Measurements from ENCODE around the gene AACS. TPM values are rescaled to one million over a fixed set of nuclear protein-coding genes. Genes with fewer than 3 reads are reported as not detected.
"Not testable (repeated sequence)": the region's sequence is repeated elsewhere in the genome, so short reads cannot be mapped to it uniquely, and the experiment has no call there.

AACS gene
- total RNA-seq, 2 experiments from 2014 or later, result 25.4 to 25.5 TPM

GRCh38 chr12:125100551-125101434 is 35.6 kb downstream of the AACS start:
- Mint-ChIP-seq H3K27ac (no peak overlapping the region), H3K9me3 (no peaks in the 10 kb centered on the region), H3K36me3 (peaks cover 4% of the 10 kb centered on the region), H3K4me1 (peaks cover 23% of the 10 kb centered on the region), H3K27me3 (no peaks in the 10 kb centered on the region), H3K4me3 (no peak overlapping the region)
- no peak for ATAC-seq (ENCODE audit: low read depth)
- DNase-seq, result no peak
- POLR2A ChIA-PET, result no interaction called here

GRCh38 chr12:125104982-125105381 is 39.7 kb downstream of the AACS start:
- POLR2A ChIA-PET, result no interaction called here
- H3K36me3 Mint-ChIP-seq, result peaks cover 12% of the 10 kb centered on the region
- H3K4me3 Mint-ChIP-seq, result no peak overlapping the region
- DNase-seq, result no peak
- no peaks in the 10 kb centered on the region for H3K9me3 Mint-ChIP-seq
- H3K4me1 Mint-ChIP-seq, result no peaks in the 10 kb centered on the region
- H3K27me3 Mint-ChIP-seq, result no peaks in the 10 kb centered on the region
- no peak for ATAC-seq (ENCODE audit: low read depth)
- no peak overlapping the region for H3K27ac Mint-ChIP-seq

- Mint-ChIP-seq H3K4me1 (no peaks in the 10 kb centered on the region), H3K9me3 (no peaks in the 10 kb centered on the region), H3K27me3 (no peaks in the 10 kb centered on the region), H3K27ac (no peak overlapping the region), H3K4me3 (no peak overlapping the region), H3K36me3 (peaks cover 15% of the 10 kb centered on the region)
- DNase-seq (no peak), ATAC-seq (ENCODE audit: low read depth) (no peak)
- POLR2A ChIA-PET, result no interaction called here
Observed at GRCh38 chr12:125105600-125105999, 40.4 kb downstream of the AACS start.

- no peak for ATAC-seq (ENCODE audit: low read depth)
- POLR2A ChIA-PET, result no interaction called here
- Mint-ChIP-seq H3K27ac (no peak overlapping the region), H3K4me1 (no peaks in the 10 kb centered on the region), H3K36me3 (peaks cover 23% of the 10 kb centered on the region), H3K9me3 (no peaks in the 10 kb centered on the region), H3K27me3 (no peaks in the 10 kb centered on the region), H3K4me3 (no peak overlapping the region)
- DNase-seq, result no peak
Observed at GRCh38 chr12:125110641-125111360, 45.6 kb downstream of the AACS start.

- Mint-ChIP-seq H3K27me3 (no peaks in the 10 kb centered on the region), H3K9me3 (no peaks in the 10 kb centered on the region), H3K4me1 (no peaks in the 10 kb centered on the region), H3K4me3 (no peak overlapping the region), H3K27ac (no peak overlapping the region), H3K36me3 (peaks cover 23% of the 10 kb centered on the region)
- POLR2A ChIA-PET, result no interaction called here
- ATAC-seq (ENCODE audit: low read depth) (no peak), DNase-seq (no peak)
Observed at GRCh38 chr12:125111403-125111802, 46.2 kb downstream of the AACS start.

GRCh38 chr12:125112614-125113013 is 47.4 kb downstream of the AACS start:
- H3K27me3 Mint-ChIP-seq; H3K4me3 Mint-ChIP-seq; H3K9me3 Mint-ChIP-seq; DNase-seq; POLR2A ChIA-PET; ATAC-seq (ENCODE audit: low read depth); H3K27ac Mint-ChIP-seq; H3K4me1 Mint-ChIP-seq: not testable (repeated sequence)
- peaks cover 23% of the 10 kb centered on the region for H3K36me3 Mint-ChIP-seq

GRCh38 chr12:125113263-125113662 is 48.0 kb downstream of the AACS start:
- Mint-ChIP-seq H3K4me1 (no peaks in the 10 kb centered on the region), H3K9me3 (no peaks in the 10 kb centered on the region), H3K27me3 (no peaks in the 10 kb centered on the region), H3K4me3 (no peak overlapping the region), H3K27ac (no peak overlapping the region), H3K36me3 (peaks cover 23% of the 10 kb centered on the region)
- ATAC-seq (ENCODE audit: low read depth), result no peak
- POLR2A ChIA-PET, result no interaction called here
- no peak for DNase-seq

GRCh38 chr12:125113789-125114188 is 48.6 kb downstream of the AACS start:
- Mint-ChIP-seq H3K27me3 (no peaks in the 10 kb centered on the region), H3K4me1 (no peaks in the 10 kb centered on the region), H3K36me3 (peaks cover 23% of the 10 kb centered on the region), H3K9me3 (no peaks in the 10 kb centered on the region), H3K4me3 (no peak overlapping the region), H3K27ac (no peak overlapping the region)
- DNase-seq, result no peak
- POLR2A ChIA-PET, result no interaction called here
- ATAC-seq (ENCODE audit: low read depth), result no peak

GRCh38 chr12:125114365-125115141 is 49.3 kb downstream of the AACS start:
- POLR2A ChIA-PET, result no interaction called here
- DNase-seq (no peak), ATAC-seq (ENCODE audit: low read depth) (no peak)
- no peaks in the 10 kb centered on the region for H3K27me3 Mint-ChIP-seq
- H3K9me3 Mint-ChIP-seq, result no peaks in the 10 kb centered on the region
- peaks cover 2% of the 10 kb centered on the region for H3K4me1 Mint-ChIP-seq
- H3K4me3 Mint-ChIP-seq, result no peak overlapping the region
- no peak overlapping the region for H3K27ac Mint-ChIP-seq
- peaks cover 22% of the 10 kb centered on the region for H3K36me3 Mint-ChIP-seq

- Mint-ChIP-seq H3K4me3 (no peak overlapping the region), H3K27me3 (no peaks in the 10 kb centered on the region), H3K9me3 (no peaks in the 10 kb centered on the region), H3K36me3 (peaks cover 4% of the 10 kb centered on the region), H3K4me1 (peaks cover 2% of the 10 kb centered on the region), H3K27ac (no peak overlapping the region)
- ATAC-seq (ENCODE audit: low read depth) (no peak), DNase-seq (no peak)
- POLR2A ChIA-PET, result no interaction called here
Observed at GRCh38 chr12:125120566-125120965, 55.3 kb downstream of the AACS start.

GRCh38 chr12:125121106-125121505 is 55.9 kb downstream of the AACS start:
- ATAC-seq (ENCODE audit: low read depth) (no peak), DNase-seq (no peak)
- Mint-ChIP-seq H3K4me3 (no peak overlapping the region), H3K4me1 (peaks cover 2% of the 10 kb centered on the region), H3K27ac (no peak overlapping the region), H3K27me3 (no peaks in the 10 kb centered on the region), H3K36me3 (peaks cover 4% of the 10 kb centered on the region), H3K9me3 (no peaks in the 10 kb centered on the region)
- POLR2A ChIA-PET, result no interaction called here

GRCh38 chr12:125122668-125123067 is 57.4 kb downstream of the AACS start:
- no peak overlapping the region for H3K27ac Mint-ChIP-seq
- H3K9me3 Mint-ChIP-seq, result no peaks in the 10 kb centered on the region
- POLR2A ChIA-PET, result no interaction called here
- no peaks in the 10 kb centered on the region for H3K27me3 Mint-ChIP-seq
- peaks cover 4% of the 10 kb centered on the region for H3K36me3 Mint-ChIP-seq
- ATAC-seq (ENCODE audit: low read depth) (no peak), DNase-seq (no peak)
- peaks cover 2% of the 10 kb centered on the region for H3K4me1 Mint-ChIP-seq
- H3K4me3 Mint-ChIP-seq, result no peak overlapping the region

GRCh38 chr12:125124320-125124966 is 59.2 kb downstream of the AACS start:
- peaks cover 3% of the 10 kb centered on the region for H3K36me3 Mint-ChIP-seq
- H3K4me3 Mint-ChIP-seq, result no peak overlapping the region

More at GRCh38 chr12:125124320-125124966, 59.2 kb downstream of the AACS start:
- Mint-ChIP-seq H3K27me3 (no peaks in the 10 kb centered on the region), H3K4me1 (peaks cover under 1% of the 10 kb centered on the region), H3K9me3 (no peaks in the 10 kb centered on the region), H3K27ac (no peak overlapping the region)
- ATAC-seq (ENCODE audit: low read depth), result no peak
- POLR2A ChIA-PET, result no interaction called here
- DNase-seq, result no peak
